M059J (cell line): ENCODE results near the gene EZH2. TPM values are rescaled to one million over a fixed set of nuclear protein-coding genes. Genes with fewer than 3 reads are reported as not detected.
A peak's percentile ranks its signal among the peaks of the same experiment; 100 is the strongest.

Source experiments
- DNase-seq: peaks from one replicate; pipeline ENCODE4 v3.0.0-alpha.2; 2012; ENCODE audit warnings: low read depth
- total RNA-seq: library from RNA; depleted of rRNA; stranded (reverse); fragments of >200 nt; shearing (Covaris generic); gene quantifications from 2 replicates; pipeline ENCODE4 v1.2.3, GENCODE V29; 2014

The EZH2 gene
- total RNA-seq, 1 experiment from 2014 or later: 37.1 TPM

- DNase-seq: no peak
These were observed 27.6 kb downstream of the EZH2 start for GRCh38 chr7:148856578-148856881.

DNA sequence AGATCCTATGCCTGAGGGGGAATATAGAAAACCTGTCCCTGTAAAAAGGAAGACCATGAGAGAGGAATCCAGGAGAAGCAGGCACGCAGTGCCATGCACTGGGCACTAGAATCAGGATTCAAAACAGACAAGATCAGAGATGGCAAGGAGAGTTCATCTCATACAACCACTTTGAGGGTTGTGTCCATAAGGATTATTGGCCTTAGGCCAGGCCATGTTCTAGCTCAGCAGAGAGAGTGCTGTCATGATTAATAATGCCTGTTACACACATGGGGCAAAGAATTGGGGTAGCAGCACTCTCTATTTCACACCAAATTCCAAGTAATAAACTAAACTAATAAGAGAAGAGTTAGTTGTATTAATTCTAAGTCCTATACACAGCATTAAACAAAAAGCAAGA, 29.1 kb downstream of the EZH2 start:
- no peak for DNase-seq

- peak; percentile 22 for DNase-seq
These were observed 31.8 kb downstream of the EZH2 start for GRCh38 chr7:148852272-148852671.

- DNase-seq: no peak
These were observed 33.5 kb downstream of the EZH2 start for GRCh38 chr7:148850564-148850963.

GRCh38 chr7:148849393-148850098, 34.5 kb downstream of the EZH2 start:
- DNase-seq: no peak

DNA sequence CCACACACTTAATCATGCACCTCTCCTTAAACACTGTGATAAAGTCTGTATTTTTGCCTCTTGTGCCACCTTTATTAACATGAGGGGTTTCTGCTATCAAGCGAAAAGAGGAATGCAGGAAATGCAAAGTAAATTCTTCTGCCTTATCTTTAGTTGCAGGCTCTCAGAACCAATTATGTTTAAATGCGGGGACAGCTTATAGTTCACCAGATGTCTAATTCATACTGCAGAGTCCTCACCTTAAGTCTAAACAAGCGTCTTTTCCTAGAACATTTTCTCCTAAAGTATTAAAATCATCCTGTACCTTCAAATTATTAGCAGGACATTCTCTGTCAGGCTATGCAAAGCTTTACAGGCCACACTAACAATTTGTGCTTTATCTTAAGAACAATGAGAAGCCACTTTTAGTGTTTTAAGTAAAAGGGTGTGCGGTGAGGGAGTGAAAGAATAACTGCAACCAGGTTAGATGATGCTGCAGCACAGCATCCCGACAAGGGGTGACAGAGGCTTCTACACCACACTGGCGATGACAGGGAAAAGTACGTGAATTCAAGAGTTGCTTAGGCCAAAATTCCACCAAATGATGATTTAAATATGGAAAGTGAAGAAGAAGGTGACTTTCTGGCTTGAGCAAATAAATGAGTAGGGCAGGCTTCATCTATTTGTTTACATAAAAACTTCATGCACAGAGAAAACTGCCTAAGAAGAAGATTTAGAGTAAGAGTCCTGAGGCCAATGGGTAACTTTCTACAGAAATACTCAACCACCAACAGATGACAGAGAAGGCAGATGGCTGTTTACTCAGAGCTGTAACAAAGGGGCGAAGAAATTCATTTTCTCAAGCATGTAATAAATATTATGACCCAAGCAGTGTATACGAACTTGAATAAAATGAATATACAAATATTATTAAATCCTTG, 36.0 kb downstream of the EZH2 start:
- DNase-seq: no peak

DNA sequence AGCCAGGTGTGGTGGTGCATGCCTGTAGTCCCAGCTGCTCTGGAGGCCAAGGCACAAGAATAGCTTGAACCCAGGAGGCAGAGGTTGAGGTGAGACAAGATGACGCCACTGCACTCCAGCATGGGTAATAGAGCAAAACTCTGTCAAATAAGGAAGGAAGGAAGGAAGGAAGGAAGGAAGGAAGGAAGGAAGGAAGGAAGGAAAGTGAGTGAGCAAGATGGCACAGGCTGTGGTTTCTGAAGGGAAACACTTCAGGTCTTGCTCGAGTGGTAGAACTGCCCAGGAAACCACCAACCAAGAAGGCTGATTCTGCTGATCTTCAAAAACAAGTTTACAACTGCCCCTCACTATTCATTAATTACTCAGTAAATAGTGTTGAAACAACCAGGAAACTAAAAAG, 45.2 kb downstream of the EZH2 start:
- no peak for DNase-seq

DNA sequence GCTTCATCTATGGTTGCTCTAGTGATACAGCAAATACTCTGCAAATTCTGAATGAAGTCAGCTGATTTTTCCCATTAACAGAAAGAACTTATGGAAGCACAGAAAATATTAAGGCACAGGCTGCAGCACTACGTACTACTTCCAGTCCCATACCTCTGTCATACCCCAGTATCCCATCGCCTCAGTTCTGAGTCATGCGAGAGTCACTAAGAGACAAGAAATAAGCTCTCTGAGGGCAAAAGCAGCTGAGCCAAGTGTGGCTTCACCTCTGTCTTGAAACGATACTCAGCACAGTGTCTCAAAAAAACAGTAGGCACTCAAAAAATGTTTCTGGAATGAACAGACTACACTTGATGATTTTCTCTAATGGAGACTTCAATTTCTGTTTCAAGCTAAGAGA, 48.2 kb downstream of the EZH2 start:
- no peak for DNase-seq

DNA sequence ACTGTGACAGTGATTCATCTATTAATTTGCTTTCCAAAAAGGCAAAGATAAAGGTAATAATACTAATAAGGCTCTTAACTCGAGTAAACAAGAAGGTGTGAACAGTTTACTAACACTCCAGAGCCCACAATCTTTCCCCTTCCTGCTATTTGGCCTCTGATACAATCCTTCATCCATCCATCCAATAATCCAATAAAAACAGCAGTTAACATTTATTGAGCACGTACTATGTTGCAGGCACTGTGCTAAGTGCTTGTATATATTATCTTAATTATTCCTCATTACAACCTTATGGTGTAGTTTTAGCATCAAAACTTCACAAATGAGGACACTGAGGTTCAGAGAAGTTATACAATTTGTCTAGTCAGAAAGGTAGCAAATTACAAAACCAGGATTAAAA, 49.5 kb downstream of the EZH2 start:
- DNase-seq: no peak

DNA sequence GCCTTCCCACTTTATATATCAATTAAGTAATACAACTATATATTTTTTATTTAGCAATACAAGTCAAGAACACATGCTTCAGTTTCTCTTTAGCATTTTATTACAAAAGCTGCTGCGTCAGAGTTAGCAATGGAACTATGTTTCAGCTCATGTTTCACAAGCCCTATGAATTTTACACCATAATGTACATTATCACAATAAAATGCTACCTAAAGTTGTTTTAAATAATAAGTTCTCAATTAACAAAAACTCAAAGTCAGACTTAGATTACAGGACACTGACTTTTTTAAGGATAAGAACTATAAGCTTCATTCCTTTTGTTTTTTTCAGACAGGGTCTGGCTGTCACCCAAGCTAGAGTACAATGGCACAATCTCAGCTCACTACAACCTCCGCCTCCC, 52.3 kb downstream of the EZH2 start:
- DNase-seq: no peak

DNA sequence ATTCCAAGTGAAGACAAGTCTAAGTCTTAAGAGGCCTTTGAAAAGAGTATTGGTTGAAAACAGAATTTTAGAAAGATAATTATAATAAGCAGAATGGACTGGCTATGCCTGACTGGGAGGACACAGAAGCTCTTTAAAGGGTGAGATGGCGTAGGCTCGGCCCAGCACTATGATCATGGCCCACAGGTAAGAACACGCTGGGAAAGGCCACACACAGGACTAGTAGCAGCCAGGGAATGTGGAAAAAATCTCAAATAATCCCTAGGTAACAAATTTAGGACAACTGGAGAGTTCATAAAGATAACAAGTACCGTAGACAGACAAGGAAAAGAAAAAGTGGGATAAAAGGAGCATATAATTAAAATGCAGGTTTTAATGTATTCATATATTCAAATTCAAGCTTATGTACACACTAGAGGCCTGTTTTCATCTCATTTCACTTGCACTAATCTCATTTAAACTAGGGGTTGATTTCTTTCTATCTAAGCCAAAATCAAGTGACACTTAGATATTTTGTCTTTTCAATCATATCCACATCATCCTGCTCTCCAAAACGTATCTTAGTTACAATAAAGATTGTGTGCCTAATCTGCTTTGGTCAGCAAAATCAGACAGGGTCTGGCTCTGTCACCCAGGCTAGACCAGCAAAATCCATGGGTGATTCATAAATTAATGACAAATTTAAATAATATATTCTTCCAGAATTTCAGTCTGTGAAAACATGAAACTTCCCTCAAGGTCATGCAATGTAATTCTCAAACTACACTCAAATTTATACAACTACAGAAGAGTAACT, 53.0 kb downstream of the EZH2 start:
- no peak for DNase-seq

- DNase-seq: no peak
These were observed 55.1 kb downstream of the EZH2 start for GRCh38 chr7:148828965-148829364.

GRCh38 chr7:148825338-148825737, 58.8 kb downstream of the EZH2 start:
- no peak for DNase-seq

DNA sequence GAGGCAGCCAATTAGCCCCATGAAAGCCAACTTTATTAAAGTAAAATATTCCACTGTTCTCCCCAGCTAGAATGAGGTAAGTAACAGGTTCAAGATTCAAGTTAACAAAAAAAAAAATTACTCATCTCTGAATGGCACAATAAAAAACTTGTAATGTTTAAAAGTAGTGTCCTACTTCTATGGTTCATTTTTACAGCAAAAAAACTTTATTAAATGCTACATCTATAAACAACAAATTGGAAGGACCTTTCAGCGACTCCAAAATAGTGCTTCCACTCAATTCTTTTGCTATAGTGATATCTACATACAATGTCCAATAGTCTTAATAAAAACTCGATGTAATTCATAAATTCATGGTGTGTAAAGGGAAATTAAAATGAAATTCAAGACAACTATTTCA, 59.2 kb downstream of the EZH2 start:
- no peak for DNase-seq

GRCh38 chr7:148821422-148821821, 62.7 kb downstream of the EZH2 start:
- DNase-seq: no peak

GRCh38 chr7:148819697-148820360, 64.3 kb downstream of the EZH2 start:
- DNase-seq: peak; percentile 58

DNA sequence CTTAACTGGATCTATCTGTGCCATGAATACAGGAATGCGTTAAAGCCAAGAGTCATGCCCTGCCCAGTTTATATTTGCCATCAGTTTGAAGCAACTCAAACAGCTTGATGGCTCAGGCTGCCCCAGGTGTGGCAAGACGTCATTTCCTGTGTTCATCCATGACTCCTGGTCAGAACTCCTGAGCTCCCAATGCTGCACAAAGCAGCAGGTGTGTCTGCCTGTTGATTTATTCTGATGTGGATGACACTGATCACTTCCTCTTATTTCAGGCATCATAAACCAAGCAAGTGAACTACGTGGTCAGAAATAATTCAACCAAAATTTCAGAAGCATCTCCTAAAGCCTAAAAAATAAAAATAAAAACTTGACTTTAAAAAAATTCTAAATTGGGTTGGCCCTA, 68.5 kb downstream of the EZH2 start:
- no peak for DNase-seq

DNA sequence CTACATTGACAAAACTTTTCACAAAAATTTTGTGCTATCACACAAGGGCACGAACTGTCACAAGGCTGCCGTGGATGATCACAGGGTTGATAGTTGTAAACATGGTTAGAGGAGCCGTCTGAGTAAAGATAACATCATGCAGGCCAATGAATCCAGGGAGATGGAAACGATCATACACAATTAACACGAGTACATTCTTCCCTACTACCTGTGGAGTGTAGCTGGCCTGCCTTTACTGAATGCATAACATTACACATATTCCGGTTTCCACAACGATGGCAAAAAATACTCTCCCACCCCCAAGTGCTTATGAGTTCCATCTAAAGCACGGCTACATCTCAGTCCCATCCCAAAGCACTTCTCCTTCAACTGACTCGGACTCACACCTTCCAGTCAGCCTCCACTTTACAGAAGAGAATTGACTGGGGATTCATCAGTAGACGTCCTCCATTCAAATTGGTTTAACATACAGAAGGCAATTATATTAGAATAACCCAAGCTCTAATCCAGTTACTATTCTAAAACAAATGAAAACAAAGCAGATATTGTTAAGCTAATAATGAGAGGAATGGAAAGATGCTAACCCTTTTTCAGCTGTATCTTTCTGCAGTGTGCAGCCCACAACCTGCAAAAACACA, 69.0 kb downstream of the EZH2 start:
- no peak for DNase-seq

- DNase-seq: no peak
These were observed 70.2 kb downstream of the EZH2 start for GRCh38 chr7:148813890-148814289.

DNA sequence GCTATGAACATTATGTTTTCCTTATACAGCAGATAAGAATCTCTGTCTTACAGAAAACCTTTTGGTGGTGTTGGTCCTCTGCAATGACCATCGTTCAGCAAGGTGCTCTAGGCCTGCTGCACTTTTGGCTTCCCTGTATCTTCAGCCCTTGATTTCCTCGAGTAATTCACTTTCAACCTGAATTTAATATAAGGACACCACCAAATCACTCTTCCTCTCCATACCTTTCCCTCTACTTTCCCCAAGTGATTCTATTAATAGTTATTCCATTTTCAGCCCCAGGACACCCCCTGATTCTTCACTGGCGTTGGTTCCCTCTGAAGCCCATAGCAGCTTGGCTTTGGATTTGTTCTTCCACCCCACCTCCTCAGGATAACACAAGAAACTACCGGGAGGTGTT, 72.2 kb downstream of the EZH2 start:
- DNase-seq: no peak

- no peak for DNase-seq
These were observed 74.2 kb downstream of the EZH2 start for GRCh38 chr7:148809856-148810255.

GRCh38 chr7:148807436-148807835, 76.7 kb downstream of the EZH2 start:
- no peak for DNase-seq
